GM10847 (cell line): ENCODE data around the gene TRIM45.

Experiments used
- POLR2A ChIP-seq: IDR thresholded peaks from 2 replicates; pipeline ENCODE4 v1.6.1; 2011; ENCODE audit not compliant: insufficient read length; ENCODE audit errors: extremely low read depth

TRIM45 gene

GRCh38 chr1:117138561-117138960 lies 17.0 kb upstream of the TRIM45 start:
- TF ChIP-seq POLR2A, result no peak

- no peak for TF ChIP-seq POLR2A
Observed at GRCh38 chr1:117138106-117138505, 16.6 kb upstream of the TRIM45 start.

- no peak for TF ChIP-seq POLR2A
Observed at GRCh38 chr1:117137281-117137855, 15.8 kb upstream of the TRIM45 start.

- no peak for TF ChIP-seq POLR2A
Observed at GRCh38 chr1:117136749-117137148, 15.2 kb upstream of the TRIM45 start.

- no peak for TF ChIP-seq POLR2A
Observed at GRCh38 chr1:117135329-117135728, 13.8 kb upstream of the TRIM45 start.

- TF ChIP-seq POLR2A, result no peak
Observed at GRCh38 chr1:117130526-117130925, 9.0 kb upstream of the TRIM45 start.

GRCh38 chr1:117128323-117129079 lies 7.0 kb upstream of the TRIM45 start:
- no peak for TF ChIP-seq POLR2A

GRCh38 chr1:117127795-117128194 lies 6.2 kb upstream of the TRIM45 start:
- no peak for TF ChIP-seq POLR2A

GRCh38 chr1:117124661-117125060 lies 3.1 kb upstream of the TRIM45 start:
- TF ChIP-seq POLR2A, result no peak

GRCh38 chr1:117123274-117123673 lies 1.7 kb upstream of the TRIM45 start:
- TF ChIP-seq POLR2A, result no peak

- no peak for TF ChIP-seq POLR2A
Observed at GRCh38 chr1:117122330-117123025, 929 bp upstream of the TRIM45 start.

- no peak for TF ChIP-seq POLR2A
Observed at GRCh38 chr1:117120774-117121588, 568 bp downstream of the TRIM45 start.

- no peak for TF ChIP-seq POLR2A
Observed at GRCh38 chr1:117118137-117118536, 3.4 kb downstream of the TRIM45 start.

GRCh38 chr1:117117697-117118096 lies 3.9 kb downstream of the TRIM45 start:
- TF ChIP-seq POLR2A, result no peak

GRCh38 chr1:117116784-117117130 lies 4.8 kb downstream of the TRIM45 start:
- TF ChIP-seq POLR2A, result no peak

- no peak for TF ChIP-seq POLR2A
Observed at GRCh38 chr1:117116090-117116783, 5.3 kb downstream of the TRIM45 start.

GRCh38 chr1:117114877-117115276 lies 6.7 kb downstream of the TRIM45 start:
- no peak for TF ChIP-seq POLR2A
